Ovary (tissue), 9 donors: ENCODE data around the gene CISTR. TPM values are rescaled to one million over a fixed set of nuclear protein-coding genes. Genes with fewer than 3 reads are reported as not detected.

ENCODE experiments used
- DNase-seq, 5 donors: peaks; one replicate each; pipeline ENCODE4 v3.0.0-alpha.2; 2019 to 2020
- H3K27ac ChIP-seq, 2 donors: fragments of 200-600 bp; one replicate each; pipeline versions ENCODE4 v1.5.1 to v1.8.0; 2019 to 2022
- H3K27me3 ChIP-seq: fragments of 200-600 bp; one replicate; pipeline ENCODE4 v1.8.0; 2022
- H3K36me3 ChIP-seq: fragments of 200-600 bp; sonication (generic); one replicate; pipeline ENCODE4 v1.5.1; 2019
- H3K4me1 ChIP-seq: one replicate; pipeline ENCODE4 v1.8.1; 2013; ENCODE audit warnings: mild to moderate bottlenecking, moderate library complexity; ENCODE audit not compliant: insufficient read depth
- H3K4me3 ChIP-seq: fragments of 200-600 bp; sonication (generic); one replicate; pipeline ENCODE4 v1.5.1; 2017
- H3K9me3 ChIP-seq, 2 donors: fragments of 200-600 bp in 1 of 2; sonication (generic) in 1 of 2; one replicate each; pipeline versions ENCODE4 v1.5.1 to v1.8.1; 2013 to 2019; ENCODE audit warnings: mild to moderate bottlenecking in 1 of 2, moderate library complexity in 1 of 2
- CTCF ChIP-seq, 3 donors: fragments of 450-650 bp in 2 of 3; fragments of 200-600 bp in 1 of 3; IDR thresholded peaks; one replicate each; pipeline versions ENCODE4 v1.5.1 to v1.8.0; 2016 to 2022; ENCODE audit warnings: antibody characterized with exemption in 3 of 3, mild to moderate bottlenecking in 1 of 3
- EP300 ChIP-seq: sonication (generic); formaldehyde crosslinking; IDR thresholded peaks from one replicate; pipeline ENCODE4 v1.6.1; 2017; ENCODE audit warnings: antibody characterized with exemption
- POLR2A ChIP-seq: fragments of 450-650 bp; IDR thresholded peaks from one replicate; pipeline ENCODE4 v1.6.1; 2017; ENCODE audit warnings: antibody characterized with exemption, mild to moderate bottlenecking, moderate library complexity
- whole genome bisulfite sequencing, 3 donors: extraction: QIAGEN DNeasy Blood & Tissue Kit in 1 of 3; methylation state at CpG; one replicate each; pipeline versions ENCODE4 v1.1.5 to v1.1.7; 2013 to 2017; 5-methylcytosine and 5-hydroxymethylcytosine counted together
- intact Hi-C, 4 donors: fragments of 100-400 bp; cut with DNase I; formaldehyde crosslinking; loops; one replicate each; pipeline versions ENCODE4 v1.11.0 to v1.15.1; 2022 to 2023
- polyA plus RNA-seq, 2 donors: library from polyadenylated mRNA; stranded (reverse); fragments of 200-250 nt in 1 of 2; fragments of 350-450 nt in 1 of 2; fragmentation: Illumina TruSeq in 1 of 2; extraction: RNeasy Lipid Tissue Mini Kit (QIAGEN cat#74804) in 1 of 2; gene quantifications; one replicate each; pipeline ENCODE4 v1.2.3, GENCODE V29; 2013 to 2014
- total RNA-seq, 7 donors: library from RNA; depleted of rRNA in 2 of 7; stranded (reverse); fragments of >200 nt in 2 of 7; fragmentation: NEBNext Ultra II Directional in 3 of 7; extraction: Animal tissue kit (Norgen Biotek cat#: 25700) in 3 of 7; gene quantifications; one replicate each; pipeline versions ENCODE4 v1.1.0 to v1.2.4, GENCODE V29; 2016 to 2023
- donor health status: DM: no; HTN: no; CAD: no; lungs with moderate emphysema.
- donor health status: DM: no; HTN: no; CAD: no.
- donor health status: Bipolar disorder and iron deficiency.
- donor health status: DM: yes; HTN: yes; CAD: no.
- donor health status: DM: no; HTN: no; CAD: no.
- donor health status: DM: yes; HTN: yes; CAD: no.

CISTR gene
- total and polyA plus RNA-seq, 9 donors: not detected

- H3K4me3 ChIP-seq: no peak overlapping the region
- no peak overlapping the region for H3K27ac ChIP-seq
- no peaks in the 10 kb centered on the region for H3K27me3 ChIP-seq
- intact Hi-C loops: loop anchor here (5.0 to 10.0 kb wide), 3 partner anchors 38 to 198 kb away; no protein-coding TSS in a partner anchor
- H3K36me3 ChIP-seq: no peaks in the 10 kb centered on the region
- WGBS, 3 donors: 64 to 68% (median 65%) methylated on average over 3 of the region's 3 CpGs
- TF ChIP-seq EP300 (no peak), CTCF (IDR thresholded peaks at IDR 0.05) (no peak)
- H3K4me1 ChIP-seq: peaks cover 2% of the 10 kb centered on the region
- DNase-seq: no peak
- H3K9me3 ChIP-seq: no peaks in the 10 kb centered on the region
These were observed 11.7 kb downstream of the CISTR start for GRCh38 chr12:53740130-53740491.

- 3 to 6% (median 5%) methylated on average over 40 to 50 of the region's 50 CpGs for WGBS, 3 donors
- DNase-seq: no peak
- H3K36me3 ChIP-seq: no peaks in the 10 kb centered on the region
- TF ChIP-seq POLR2A: no peak
- TF ChIP-seq EP300: no peak
- TF ChIP-seq CTCF (IDR thresholded peaks at IDR 0.05): no peak
- H3K4me3 ChIP-seq: no peak overlapping the region
- intact Hi-C loops: loop anchor here (5.0 to 10.0 kb wide), 3 partner anchors 37 to 197 kb away; no protein-coding TSS in a partner anchor
- H3K9me3 ChIP-seq: no peaks in the 10 kb centered on the region
- H3K27ac ChIP-seq: no peak overlapping the region
- H3K4me1 ChIP-seq: peaks cover 2% of the 10 kb centered on the region
- no peaks in the 10 kb centered on the region for H3K27me3 ChIP-seq
These were observed 12.3 kb downstream of the CISTR start for GRCh38 chr12:53739214-53740129.

- Histone ChIP-seq H3K4me1 (peaks cover 2% of the 10 kb centered on the region), H3K9me3 (no peaks in the 10 kb centered on the region), H3K36me3 (no peaks in the 10 kb centered on the region), H3K27ac (no peak overlapping the region), H3K27me3 (no peaks in the 10 kb centered on the region), H3K4me3 (no peak overlapping the region)
- TF ChIP-seq CTCF (IDR thresholded peaks at IDR 0.05): no peak
- no peak for TF ChIP-seq EP300
- TF ChIP-seq POLR2A: no peak
- intact Hi-C loops: no loop called here
- no peak for DNase-seq
- 7 to 9% (median 8%) methylated on average over 27 to 32 of the region's 32 CpGs for WGBS, 3 donors
These were observed 13.2 kb downstream of the CISTR start for GRCh38 chr12:53738406-53739213.

GRCh38 chr12:53737951-53738405 is 13.8 kb downstream of the CISTR start:
- intact Hi-C loops: no loop called here
- Histone ChIP-seq H3K27me3 (no peaks in the 10 kb centered on the region), H3K9me3 (no peaks in the 10 kb centered on the region), H3K27ac (no peak overlapping the region), H3K4me1 (peaks cover 2% of the 10 kb centered on the region), H3K36me3 (no peaks in the 10 kb centered on the region), H3K4me3 (no peak overlapping the region)
- 42 to 49% (median 43%) methylated on average over 14 of the region's 14 CpGs for WGBS, 3 donors
- no peak for DNase-seq
- TF ChIP-seq POLR2A (no peak), EP300 (no peak), CTCF (IDR thresholded peaks at IDR 0.05) (no peak)
